Cerebellar cortex (tissue), 1 donor: ENCODE results near the gene CNDP2.

ENCODE experiments used
- DNase-seq: peaks from one replicate; pipeline ENCODE4 v3.0.0-alpha.2; 2015; ENCODE audit warnings: low spot score

Gene CNDP2

DNA sequence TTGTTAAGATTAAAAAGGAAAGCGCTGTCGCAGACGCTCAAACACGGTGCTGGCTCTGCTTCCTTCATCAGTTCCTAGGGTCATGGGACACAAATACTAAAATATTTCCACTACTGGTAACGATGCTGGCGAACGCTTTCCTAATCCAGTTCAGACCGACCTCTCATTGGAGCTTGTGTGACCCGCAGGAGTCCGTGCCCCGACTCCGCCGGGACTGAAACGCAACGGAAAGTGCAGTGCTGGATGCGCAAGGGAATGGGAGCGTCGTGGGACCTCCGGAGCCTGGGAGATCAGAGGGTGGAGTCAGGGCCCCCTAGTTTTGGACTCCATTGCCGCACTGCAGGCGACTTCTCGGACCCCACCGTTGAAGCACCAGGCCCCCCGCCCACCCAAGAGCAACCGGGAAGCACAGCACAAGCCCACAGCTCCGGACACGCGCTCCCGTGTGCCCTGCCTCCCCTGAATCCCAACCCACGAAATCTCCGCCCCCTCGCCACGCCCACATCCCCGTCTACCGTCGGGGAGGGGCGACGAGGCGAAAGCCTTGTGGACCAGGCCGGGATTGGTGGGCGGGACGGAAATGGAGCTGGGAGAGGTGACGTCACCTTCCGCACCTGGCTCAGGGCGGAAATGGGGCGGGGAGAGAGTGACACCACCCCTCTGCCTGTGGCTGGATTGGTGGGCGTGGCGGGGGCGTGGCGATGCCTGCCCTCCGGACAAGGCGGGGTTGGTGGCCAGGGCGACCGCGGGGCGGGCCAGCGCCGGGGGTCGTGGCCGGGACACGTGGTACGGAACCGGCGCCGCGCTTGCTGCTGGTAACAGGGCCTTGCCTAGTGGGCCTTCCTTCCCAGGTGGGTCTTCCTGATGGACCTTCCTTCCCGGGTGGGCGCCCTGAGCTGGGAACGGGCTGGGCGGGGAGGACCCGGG is at the start of gene CNDP2:
Gene CNDP2 (plus strand): TSS at position 783 of the 927 bp plus-strand sequence. CDS start 3,611 bp downstream, outside the sequence.
- DNase-seq = peak; percentile 99

DNA sequence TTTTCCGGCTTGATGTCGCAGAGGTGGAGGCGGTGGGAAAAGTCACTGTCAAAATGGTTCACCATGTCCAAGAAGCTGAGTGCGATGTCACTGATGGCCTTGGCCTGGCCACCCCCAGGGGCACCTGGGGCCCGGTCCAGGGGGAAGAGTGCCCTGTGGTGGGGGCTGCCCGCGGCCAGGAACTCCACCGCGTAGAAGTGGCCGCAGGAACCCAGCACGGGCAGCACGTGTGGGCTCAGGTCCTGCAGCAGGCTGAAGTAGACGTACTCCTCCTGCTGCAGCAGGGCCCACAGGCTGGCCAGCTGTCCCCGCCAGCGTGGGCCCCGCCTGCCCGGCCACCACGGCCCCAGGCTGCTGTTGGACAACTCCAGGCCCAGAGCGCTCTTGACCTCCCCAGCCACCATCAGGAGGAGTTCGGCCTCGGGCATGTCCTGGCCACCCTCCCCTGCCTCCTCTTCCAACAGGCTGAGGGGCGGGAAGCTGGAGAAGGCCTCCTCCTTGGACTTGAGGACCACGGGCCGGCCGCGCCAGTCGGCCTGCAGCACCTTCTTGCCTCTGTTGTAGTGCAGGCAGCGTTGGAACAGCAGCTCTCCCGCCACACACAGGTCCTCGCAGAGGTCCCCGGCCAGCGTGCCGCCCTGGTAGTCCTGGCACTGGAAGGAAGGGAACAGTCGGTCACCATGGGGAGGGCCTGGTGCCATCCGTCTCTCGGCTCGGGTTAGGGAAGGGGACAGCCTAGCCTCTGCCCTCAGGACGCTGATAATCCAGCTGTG is 49.3 kb upstream of the CNDP2 start:
- DNase-seq = no peak

DNA sequence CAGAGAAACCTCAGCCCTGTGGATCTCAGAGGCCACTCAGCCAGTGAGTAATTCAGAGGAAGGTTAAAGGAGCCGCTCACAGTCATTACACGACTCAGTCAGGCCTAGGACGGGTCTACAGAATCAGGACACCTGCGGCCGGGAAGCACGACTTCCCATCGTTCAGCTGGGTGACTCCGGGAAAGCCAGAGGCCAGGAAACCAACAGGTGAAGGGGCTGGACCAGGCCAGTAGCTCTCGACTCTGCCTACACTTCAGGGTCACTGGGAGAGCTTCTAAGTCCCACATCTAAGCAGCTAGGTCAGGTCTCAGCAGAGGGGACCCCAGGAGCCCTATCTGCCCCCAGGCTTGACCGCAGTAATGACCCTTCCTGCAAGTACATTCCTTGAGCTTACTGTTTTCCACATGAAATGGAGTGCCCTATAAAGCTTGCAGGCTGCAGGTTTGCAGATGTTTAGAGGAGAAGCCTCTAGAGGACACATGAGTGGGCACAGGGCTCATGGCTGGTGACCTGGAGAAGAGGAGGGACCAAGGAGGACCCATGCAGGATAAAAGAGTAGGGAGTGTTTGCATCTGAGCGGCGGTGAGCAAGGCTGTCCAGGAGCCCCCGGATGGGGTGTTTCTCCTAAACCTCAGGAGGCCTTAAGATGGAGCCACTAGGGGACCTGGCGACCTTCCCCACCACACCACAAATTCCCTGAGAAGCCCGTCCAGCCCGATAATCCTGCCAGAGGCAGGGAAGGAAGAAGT is 48.6 kb upstream of the CNDP2 start:
- no peak for DNase-seq

DNA sequence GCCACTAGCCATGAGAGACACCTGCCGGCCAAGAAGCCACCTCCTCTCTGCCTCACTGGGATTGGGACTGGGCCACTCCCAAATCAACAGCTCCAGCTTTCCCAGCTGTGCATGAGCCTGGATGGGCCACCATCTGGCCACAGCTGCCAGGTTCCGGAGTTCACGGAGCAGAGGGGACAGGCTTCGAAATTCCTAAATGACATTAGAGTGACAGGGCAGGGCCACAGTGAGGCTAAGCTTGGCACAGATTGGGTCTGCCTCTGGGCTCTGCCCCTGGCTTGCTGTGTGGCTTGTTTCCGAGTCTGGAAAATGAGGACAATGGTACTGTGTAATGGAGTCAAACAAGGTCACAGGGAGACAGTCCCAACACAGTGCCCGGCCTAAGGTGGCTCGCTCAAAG is 45.5 kb upstream of the CNDP2 start:
- DNase-seq = no peak

- DNase-seq = no peak
Observed at GRCh38 chr18:74451148-74451547, 45.0 kb upstream of the CNDP2 start.

DNA sequence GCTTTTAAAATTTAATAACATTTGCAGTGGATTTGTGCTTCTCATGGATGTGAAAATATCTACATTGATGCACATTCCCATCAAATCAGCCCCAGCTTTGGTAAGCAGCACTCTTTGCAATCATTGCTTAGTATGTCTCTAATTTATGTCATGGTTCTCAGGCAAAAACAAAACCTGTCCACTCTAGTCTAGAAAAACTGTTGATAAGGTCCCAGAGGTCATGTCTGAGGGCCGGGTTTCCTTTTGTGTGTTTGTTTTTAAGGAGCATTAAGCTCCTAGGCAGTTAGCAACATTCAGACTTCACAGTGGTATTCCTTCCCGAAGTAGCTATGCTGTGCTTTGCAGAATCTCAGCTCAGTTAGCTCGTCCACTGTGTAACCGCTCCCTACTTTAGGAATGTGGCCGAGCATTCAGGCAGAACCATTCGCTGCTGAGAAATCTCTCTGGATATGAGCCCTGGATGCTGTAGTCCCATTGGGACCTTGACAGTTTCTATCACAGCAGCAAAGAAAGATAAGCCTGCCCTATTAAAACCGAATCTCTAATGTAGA is 43.1 kb upstream of the CNDP2 start:
- no peak for DNase-seq

DNA sequence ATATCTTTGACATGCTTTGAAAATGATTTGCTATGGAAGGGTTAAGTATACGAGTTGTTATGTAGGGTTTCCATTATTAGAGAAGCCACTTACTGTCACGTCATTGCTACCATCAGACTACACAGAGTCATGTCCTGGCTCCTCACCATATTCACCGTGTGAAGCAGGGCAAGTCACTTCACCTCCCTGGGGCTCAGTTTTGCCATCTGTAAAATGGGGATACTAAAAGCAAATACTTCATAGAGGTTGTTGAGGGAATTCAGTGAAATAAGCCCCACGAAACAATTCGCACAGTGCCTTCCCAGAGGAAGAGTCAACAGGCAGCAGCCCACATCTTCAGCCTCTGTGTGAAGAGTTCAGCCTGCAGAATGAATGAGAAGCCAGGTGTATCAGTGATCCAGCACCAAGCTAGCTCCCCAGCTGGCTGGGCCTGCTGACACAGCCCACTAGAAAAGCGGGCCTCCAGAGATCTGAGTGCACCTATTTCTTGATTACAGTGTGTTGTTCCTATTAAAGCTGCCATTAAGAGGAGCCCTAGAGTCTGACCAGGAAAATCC is 42.4 kb upstream of the CNDP2 start:
- DNase-seq = no peak

DNA sequence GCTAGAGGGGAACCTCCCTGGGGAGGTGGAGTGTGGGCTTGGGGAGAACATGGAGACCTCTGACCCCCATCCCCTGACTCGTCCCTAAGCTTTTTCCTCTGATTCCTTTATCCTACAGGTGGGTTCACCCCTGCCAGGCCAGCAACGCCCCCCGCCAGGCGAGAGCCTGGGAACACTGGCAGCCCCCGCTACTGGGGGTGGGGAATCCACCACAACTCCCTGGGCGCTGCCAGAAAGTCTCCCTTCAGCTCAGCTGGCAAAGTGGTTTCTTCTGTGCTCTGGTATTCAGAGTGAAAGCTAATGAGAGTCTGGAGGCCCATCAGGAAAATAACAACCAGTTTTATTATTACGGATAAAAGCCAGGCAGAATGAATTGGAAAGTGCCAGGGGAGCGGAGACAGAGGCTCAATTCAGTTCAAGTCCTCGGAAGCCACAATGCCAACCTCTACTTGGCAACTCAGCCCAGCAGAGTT is 41.8 kb upstream of the CNDP2 start:
- peak; percentile 13 for DNase-seq

DNA sequence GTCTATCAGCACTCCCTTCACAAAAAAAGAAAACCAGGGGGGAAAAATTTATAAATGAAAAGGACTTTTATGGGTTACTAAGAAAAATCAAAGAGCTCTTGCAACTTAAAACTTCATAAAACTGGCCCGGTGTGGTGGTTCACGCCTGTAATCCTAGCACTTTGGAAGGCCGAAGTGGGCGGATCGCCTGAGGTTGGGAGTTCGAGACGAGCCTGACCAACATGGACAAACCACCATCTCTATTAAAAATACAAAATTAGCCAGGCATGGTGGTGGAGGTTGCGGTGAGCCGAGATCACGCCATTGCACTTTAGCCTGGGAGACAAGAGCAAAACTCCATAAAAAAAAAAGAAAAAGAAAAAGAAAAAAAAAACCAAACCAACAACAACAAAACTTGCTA is 40.8 kb upstream of the CNDP2 start:
- DNase-seq = no peak

DNA sequence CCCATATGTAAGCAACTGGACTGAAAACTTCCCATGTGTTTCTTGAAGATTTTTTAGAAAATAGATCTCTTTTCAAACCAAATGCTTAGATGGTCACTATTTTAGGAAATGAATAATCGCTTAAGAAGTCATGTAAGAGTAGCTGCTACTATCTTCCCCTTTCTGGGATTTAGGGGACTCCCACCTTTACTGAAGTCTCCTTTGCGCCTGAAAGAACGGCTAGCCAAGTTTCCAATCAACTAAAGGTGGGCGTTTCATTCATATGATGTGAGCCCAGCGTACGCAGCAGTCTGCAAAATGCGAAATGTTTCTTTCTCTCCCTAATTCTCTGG is 40.2 kb upstream of the CNDP2 start:
- no peak for DNase-seq

GRCh38 chr18:74456349-74457042 is 39.7 kb upstream of the CNDP2 start:
- no peak for DNase-seq

GRCh38 chr18:74457043-74457724 is 39.0 kb upstream of the CNDP2 start, which contains the start of gene DIPK1C:
TSS of gene DIPK1C (minus strand) at chr18:74457308. CDS start at chr18:74457259, 49 bp downstream.
- no peak for DNase-seq

GRCh38 chr18:74457725-74458421 is 38.3 kb upstream of the CNDP2 start:
- DNase-seq = no peak

DNA sequence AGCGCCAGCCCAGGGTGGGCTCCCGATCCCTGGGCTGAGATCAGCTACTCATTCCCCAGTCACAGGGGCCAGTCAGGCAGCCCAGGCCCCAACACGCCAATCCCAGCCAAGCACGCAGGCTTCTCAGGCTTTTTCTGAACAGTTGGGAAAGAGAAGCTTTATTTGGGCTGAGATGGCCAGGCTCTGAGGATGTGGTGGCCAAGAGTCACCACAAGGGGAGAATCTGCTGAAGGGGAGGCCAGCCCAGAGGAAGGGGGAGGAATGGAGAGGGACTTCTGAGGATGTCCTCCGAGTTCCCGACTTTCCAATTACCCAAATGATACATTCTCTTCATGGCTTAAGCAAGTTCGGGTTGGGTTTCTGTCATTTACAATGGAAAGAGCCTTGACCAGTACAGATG is 36.3 kb upstream of the CNDP2 start:
- no peak for DNase-seq

GRCh38 chr18:74460825-74461224 is 35.3 kb upstream of the CNDP2 start:
- no peak for DNase-seq

- no peak for DNase-seq
Observed at GRCh38 chr18:74463254-74463653, 32.9 kb upstream of the CNDP2 start.

- DNase-seq = no peak
Observed at GRCh38 chr18:74463983-74464382, 32.2 kb upstream of the CNDP2 start.

DNA sequence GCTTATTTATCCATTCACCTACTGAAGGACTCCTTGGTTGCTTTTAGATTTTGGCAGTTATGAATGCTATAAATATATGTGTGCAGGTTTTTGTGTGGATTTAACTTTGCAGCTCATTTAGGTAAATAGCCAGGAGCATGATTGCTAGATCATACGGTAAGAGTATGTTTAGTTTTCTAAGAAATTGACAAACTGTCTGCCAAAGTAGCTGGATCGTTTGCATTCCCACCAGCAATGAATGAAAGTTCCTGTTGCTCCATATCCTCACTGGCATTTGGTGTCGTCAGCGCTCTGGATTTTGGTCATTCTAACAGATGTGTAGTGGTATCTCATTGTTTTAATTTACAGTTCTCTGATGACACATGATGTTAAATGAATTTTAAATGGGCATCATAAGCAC is 30.4 kb upstream of the CNDP2 start:
- DNase-seq = no peak

- no peak for DNase-seq
Observed at GRCh38 chr18:74468547-74469061, 27.6 kb upstream of the CNDP2 start.

GRCh38 chr18:74472312-74472711 is 23.9 kb upstream of the CNDP2 start:
- no peak for DNase-seq
